ENCODE data around the gene NKAIN2.

Gene NKAIN2

GRCh38 chr6:124758663-124759062, 955.0 kb downstream of the NKAIN2 start:
- DNase-seq (ENCODE audit: low read depth): no peak

GRCh38 chr6:124765280-124765679, 961.6 kb downstream of the NKAIN2 start:
- no peak for DNase-seq (ENCODE audit: low read depth)

- no peak for DNase-seq (ENCODE audit: low read depth)
Observed at GRCh38 chr6:124768224-124768623, 964.6 kb downstream of the NKAIN2 start.

GRCh38 chr6:124769811-124770544, 966.3 kb downstream of the NKAIN2 start:
- no peak for DNase-seq (ENCODE audit: low read depth)

- DNase-seq (ENCODE audit: low read depth): no peak
Observed at GRCh38 chr6:124770784-124771183, 967.1 kb downstream of the NKAIN2 start.

GRCh38 chr6:124772733-124773319, 969.2 kb downstream of the NKAIN2 start:
- no peak for DNase-seq (ENCODE audit: low read depth)

- DNase-seq (ENCODE audit: low read depth): no peak
Observed at GRCh38 chr6:124775121-124775520, 971.5 kb downstream of the NKAIN2 start.

- no peak for DNase-seq (ENCODE audit: low read depth)
Observed at GRCh38 chr6:124777863-124778262, 974.2 kb downstream of the NKAIN2 start.

- no peak for DNase-seq (ENCODE audit: low read depth)
Observed at GRCh38 chr6:124780623-124781022, 977.0 kb downstream of the NKAIN2 start.

- DNase-seq (ENCODE audit: low read depth): no peak
Observed at GRCh38 chr6:124783344-124783743, 979.7 kb downstream of the NKAIN2 start.

- no peak for DNase-seq (ENCODE audit: low read depth)
Observed at GRCh38 chr6:124791156-124791555, 987.5 kb downstream of the NKAIN2 start.

GRCh38 chr6:124792386-124792785, 988.7 kb downstream of the NKAIN2 start:
- no peak for DNase-seq (ENCODE audit: low read depth)

- DNase-seq (ENCODE audit: low read depth): no peak
Observed at GRCh38 chr6:124793398-124793797, 989.7 kb downstream of the NKAIN2 start.

- DNase-seq (ENCODE audit: low read depth): peak; percentile 6
Observed at GRCh38 chr6:124795643-124796463, 992.2 kb downstream of the NKAIN2 start.

- DNase-seq (ENCODE audit: low read depth): no peak
Observed at GRCh38 chr6:124796464-124796970, 992.9 kb downstream of the NKAIN2 start.

GRCh38 chr6:124797224-124797623, 993.6 kb downstream of the NKAIN2 start:
- no peak for DNase-seq (ENCODE audit: low read depth)

- DNase-seq (ENCODE audit: low read depth): no peak
Observed at GRCh38 chr6:124798942-124799496, 995.4 kb downstream of the NKAIN2 start.

- no peak for DNase-seq (ENCODE audit: low read depth)
Observed at GRCh38 chr6:124799638-124800037, 996.0 kb downstream of the NKAIN2 start.

GRCh38 chr6:124800222-124800621, 996.6 kb downstream of the NKAIN2 start:
- DNase-seq (ENCODE audit: low read depth): no peak

- DNase-seq (ENCODE audit: low read depth): no peak
Observed at GRCh38 chr6:124812067-124812466, 1008.4 kb downstream of the NKAIN2 start.

GRCh38 chr6:124819346-124819745, 1015.7 kb downstream of the NKAIN2 start:
- no peak for DNase-seq (ENCODE audit: low read depth)

GRCh38 chr6:124822204-124822613, 1018.5 kb downstream of the NKAIN2 start:
- no peak for DNase-seq (ENCODE audit: low read depth)

Measured in fibroblast of the conjunctiva (primary cell).